ENCODE measurements around the gene CAPZB.
A peak's percentile ranks its signal among the peaks of the same experiment; 100 is the strongest.

The CAPZB gene

GRCh38 chr1:19390901-19391595 is 94.3 kb downstream of the CAPZB start:
- TF ChIP-seq MYC (IDR thresholded peaks at IDR 0.05; ENCODE audit: low read depth, low read length) (no peak), CTCF (IDR thresholded peaks at IDR 0.05; ENCODE audit: low read depth, low read length) (peak; percentile 72)
- H3K4me3 ChIP-seq (ENCODE audit: low read depth, low read length): no peak overlapping the region
- peak; percentile 45 for DNase-seq (ENCODE audit: low read depth)

DNA sequence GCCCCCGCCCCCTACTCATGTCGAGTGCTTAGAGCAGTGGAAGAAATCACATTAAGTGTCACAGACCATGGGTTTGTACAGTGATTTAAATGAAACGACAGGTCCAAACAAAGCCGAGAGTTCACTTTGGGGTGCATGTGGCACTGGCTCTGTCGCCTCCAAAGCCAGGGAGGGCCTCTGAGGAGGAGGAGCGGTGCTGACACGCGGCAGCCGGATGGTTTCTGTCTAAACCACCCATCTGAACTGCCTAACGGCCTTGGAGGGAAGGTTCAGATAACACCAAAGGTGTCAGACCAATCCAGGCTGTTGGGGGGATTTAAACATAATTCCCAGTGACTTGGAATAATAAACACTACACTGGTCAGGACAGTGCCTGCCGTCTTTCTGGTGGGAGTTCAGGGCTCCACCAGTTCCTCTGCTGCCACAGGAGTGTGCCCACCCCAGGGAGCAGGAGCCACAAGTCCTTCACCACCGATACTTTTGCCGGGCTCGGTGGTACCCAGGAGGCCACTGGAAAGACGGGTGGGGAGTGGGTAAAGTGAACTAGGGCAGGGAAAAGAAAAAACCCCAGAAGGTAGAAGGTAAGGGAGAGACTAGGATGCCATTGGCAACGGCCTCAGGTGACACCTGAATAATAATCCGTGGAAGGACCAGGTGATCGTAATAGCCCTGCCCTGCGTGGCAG is 95.0 kb downstream of the CAPZB start:
- DNase-seq (ENCODE audit: low read depth): no peak
- TF ChIP-seq CTCF (IDR thresholded peaks at IDR 0.05; ENCODE audit: low read depth, low read length) (no peak), POLR2A (IDR thresholded peaks at IDR 0.05; ENCODE audit: extremely low read depth, insufficient read length) (no peak)
- TF ChIP-seq, protein P1, sequence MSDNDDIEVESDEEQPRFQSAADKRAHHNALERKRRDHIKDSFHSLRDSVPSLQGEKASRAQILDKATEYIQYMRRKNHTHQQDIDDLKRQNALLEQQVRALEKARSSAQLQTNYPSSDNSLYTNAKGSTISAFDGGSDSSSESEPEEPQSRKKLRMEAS (IDR thresholded peaks at IDR 0.05; ENCODE audit: low read depth, low read length): no peak
- no peak overlapping the region for H3K4me3 ChIP-seq (ENCODE audit: low read depth, low read length)

DNA sequence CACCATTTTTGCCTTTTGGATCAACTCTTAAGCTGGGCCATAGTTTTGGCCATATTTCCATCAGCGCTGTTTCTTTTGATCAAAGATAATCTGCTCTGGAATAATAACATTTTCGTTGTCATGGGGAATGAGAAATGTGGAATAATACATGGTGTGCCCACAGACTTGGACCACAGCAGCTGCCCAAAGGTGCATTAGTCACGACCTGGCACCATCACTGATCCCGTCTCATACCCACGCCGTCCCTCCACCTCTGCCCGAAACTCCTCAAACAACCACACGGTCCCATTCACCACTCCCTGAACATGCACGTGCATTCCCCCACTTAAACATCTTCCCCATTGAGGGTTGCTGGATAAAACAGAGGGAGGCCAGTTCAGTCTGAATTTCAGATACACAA is 96.4 kb downstream of the CAPZB start:
- DNase-seq (ENCODE audit: low read depth): no peak
- H3K4me3 ChIP-seq (ENCODE audit: low read depth, low read length): no peak overlapping the region
- TF ChIP-seq CTCF (IDR thresholded peaks at IDR 0.05; ENCODE audit: low read depth, low read length): no peak
- TF ChIP-seq, protein P1 (IDR thresholded peaks at IDR 0.05; ENCODE audit: low read depth, low read length): no peak
- no peak for TF ChIP-seq POLR2A (IDR thresholded peaks at IDR 0.05; ENCODE audit: extremely low read depth, insufficient read length)
- TF ChIP-seq MYC (IDR thresholded peaks at IDR 0.05; ENCODE audit: low read depth, low read length): no peak

DNA sequence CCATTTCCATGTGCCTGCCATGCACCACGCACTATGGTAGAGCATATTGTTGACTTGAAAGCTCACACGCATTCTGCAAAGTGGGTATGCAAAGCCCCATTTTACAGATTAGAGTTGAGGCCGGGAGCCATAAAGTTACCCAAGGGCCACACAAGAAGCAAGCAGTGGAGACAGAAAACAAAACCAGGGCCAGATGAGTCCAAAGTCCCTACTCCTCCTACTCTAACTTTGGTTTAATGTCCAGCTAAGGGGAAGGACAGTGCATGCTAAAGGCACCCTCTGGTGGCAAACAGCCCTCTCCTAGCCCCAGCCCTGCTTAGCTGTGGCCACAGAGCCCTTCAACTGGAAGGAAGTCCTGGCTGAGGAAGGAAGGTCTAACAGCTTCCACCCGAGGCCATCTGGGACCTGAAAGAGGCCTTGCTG is 98.3 kb downstream of the CAPZB start:
- no peak overlapping the region for H3K4me3 ChIP-seq (ENCODE audit: low read depth, low read length)
- TF ChIP-seq MYC (IDR thresholded peaks at IDR 0.05; ENCODE audit: low read depth, low read length) (no peak), CTCF (IDR thresholded peaks at IDR 0.05; ENCODE audit: low read depth, low read length) (no peak), POLR2A (IDR thresholded peaks at IDR 0.05; ENCODE audit: extremely low read depth, insufficient read length) (no peak)
- TF ChIP-seq, protein P1 (IDR thresholded peaks at IDR 0.05; ENCODE audit: low read depth, low read length): no peak
- no peak for DNase-seq (ENCODE audit: low read depth)

- no peak overlapping the region for H3K4me3 ChIP-seq (ENCODE audit: low read depth, low read length)
- no peak for DNase-seq (ENCODE audit: low read depth)
- no peak for TF ChIP-seq POLR2A (IDR thresholded peaks at IDR 0.05; ENCODE audit: extremely low read depth, insufficient read length)
These were observed 99.3 kb downstream of the CAPZB start for GRCh38 chr1:19385869-19386591.

- TF ChIP-seq MYC (IDR thresholded peaks at IDR 0.05; ENCODE audit: low read depth, low read length): no peak
- no peak for TF ChIP-seq POLR2A (IDR thresholded peaks at IDR 0.05; ENCODE audit: extremely low read depth, insufficient read length)
- TF ChIP-seq, protein P1 (IDR thresholded peaks at IDR 0.05; ENCODE audit: low read depth, low read length): no peak
- TF ChIP-seq CTCF (IDR thresholded peaks at IDR 0.05; ENCODE audit: low read depth, low read length): no peak
- DNase-seq (ENCODE audit: low read depth): no peak
- H3K4me3 ChIP-seq (ENCODE audit: low read depth, low read length): no peak overlapping the region
These were observed 100.1 kb downstream of the CAPZB start for GRCh38 chr1:19385221-19385620.

Measured in NB4 (cell line).